HG02571 (cell line): Measurements from ENCODE around the gene ALOX15B.
"Not testable (repeated sequence)": the region's sequence is repeated elsewhere in the genome, so short reads cannot be mapped to it uniquely, and the experiment has no call there.

Experiments used
- ATAC-seq: cut with Tn5 transposase; IDR thresholded peaks from one replicate; pipeline ENCODE4 v1.9.1; 2021; ENCODE audit warnings: mild to moderate bottlenecking, moderate library complexity; ENCODE audit not compliant: unreplicated experiment

ALOX15B gene

GRCh38 chr17:8060274-8060673 is 21.4 kb downstream of the ALOX15B start:
- ATAC-seq, result no peak

GRCh38 chr17:8061851-8062250 is 23.0 kb downstream of the ALOX15B start:
- not testable (repeated sequence) for ATAC-seq

GRCh38 chr17:8062435-8062806 is 23.6 kb downstream of the ALOX15B start:
- no peak for ATAC-seq

- ATAC-seq, result no peak
These were observed 24.1 kb downstream of the ALOX15B start for GRCh38 chr17:8062807-8063483.

GRCh38 chr17:8063761-8064534 is 25.1 kb downstream of the ALOX15B start:
- ATAC-seq, result no peak

DNA sequence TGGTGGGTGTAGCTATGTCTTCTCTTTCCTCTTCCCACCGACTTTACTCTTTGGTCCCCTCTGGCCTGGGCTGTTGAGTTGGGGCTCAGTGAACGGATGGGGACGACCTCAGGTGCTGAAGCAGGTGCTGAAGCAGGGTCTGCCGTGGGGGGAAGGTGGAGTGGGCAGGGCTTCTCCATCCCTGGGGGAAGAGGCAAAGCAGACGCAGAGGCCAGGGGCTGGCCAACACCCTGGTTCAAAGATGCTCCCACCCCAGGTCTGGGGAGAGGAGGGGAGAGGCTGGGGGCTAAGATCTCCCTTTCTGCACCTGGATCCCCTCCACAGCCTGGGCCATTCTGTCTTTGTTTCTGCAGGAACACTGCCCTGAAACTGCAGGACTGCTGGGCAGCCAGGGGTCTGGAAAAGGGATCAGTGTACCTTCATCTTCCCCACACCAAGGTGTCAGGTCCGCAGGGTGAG is 25.7 kb downstream of the ALOX15B start:
- ATAC-seq, result no peak

GRCh38 chr17:8066841-8067775 is 28.2 kb downstream of the ALOX15B start:
- ATAC-seq, result no peak

- no peak for ATAC-seq
These were observed 28.9 kb downstream of the ALOX15B start for GRCh38 chr17:8067806-8068205.

GRCh38 chr17:8068736-8069586 is 30.1 kb downstream of the ALOX15B start:
- ATAC-seq, result no peak

DNA sequence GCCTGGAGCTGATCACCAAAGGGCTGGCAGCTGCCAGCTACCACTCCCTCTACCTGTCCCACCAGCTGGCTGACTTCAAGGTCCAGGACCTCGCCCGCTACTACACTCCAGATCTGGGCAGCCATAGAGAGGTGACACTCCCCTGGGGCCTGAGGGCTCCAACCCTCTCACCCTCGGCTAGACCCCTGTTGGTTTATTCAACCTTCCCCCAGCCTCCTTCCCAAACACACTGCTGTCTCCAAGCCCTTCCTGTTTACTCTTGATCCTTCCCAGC is 30.7 kb downstream of the ALOX15B start:
- ATAC-seq, result no peak

GRCh38 chr17:8071496-8071895 is 32.6 kb downstream of the ALOX15B start:
- ATAC-seq, result no peak

DNA sequence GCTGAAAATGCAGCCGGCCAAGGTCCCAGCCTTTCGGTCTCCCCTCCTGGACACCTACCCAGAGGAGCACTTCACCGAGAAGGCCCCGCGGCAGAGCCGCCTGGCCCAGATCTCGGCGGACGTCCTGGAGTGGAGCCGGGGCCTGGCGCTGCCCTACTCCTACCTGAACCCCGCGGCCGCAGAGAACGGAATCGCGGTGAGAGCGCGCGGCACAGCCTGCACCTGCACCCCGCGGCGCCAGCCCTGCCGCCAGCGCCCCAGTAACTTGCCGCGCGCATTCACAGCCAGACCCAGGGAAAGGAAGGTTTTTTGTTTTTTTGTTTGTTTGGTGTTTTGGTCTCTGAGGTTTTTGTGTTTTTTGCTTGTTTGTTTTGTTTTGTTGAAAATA is 33.5 kb downstream of the ALOX15B start:
- no peak for ATAC-seq

GRCh38 chr17:8072729-8073461 is 34.0 kb downstream of the ALOX15B start:
- ATAC-seq, result no peak

GRCh38 chr17:8073627-8074484 is 35.0 kb downstream of the ALOX15B start:
- ATAC-seq, result no peak

- ATAC-seq, result no peak
These were observed 35.7 kb downstream of the ALOX15B start for GRCh38 chr17:8074554-8074953.

DNA sequence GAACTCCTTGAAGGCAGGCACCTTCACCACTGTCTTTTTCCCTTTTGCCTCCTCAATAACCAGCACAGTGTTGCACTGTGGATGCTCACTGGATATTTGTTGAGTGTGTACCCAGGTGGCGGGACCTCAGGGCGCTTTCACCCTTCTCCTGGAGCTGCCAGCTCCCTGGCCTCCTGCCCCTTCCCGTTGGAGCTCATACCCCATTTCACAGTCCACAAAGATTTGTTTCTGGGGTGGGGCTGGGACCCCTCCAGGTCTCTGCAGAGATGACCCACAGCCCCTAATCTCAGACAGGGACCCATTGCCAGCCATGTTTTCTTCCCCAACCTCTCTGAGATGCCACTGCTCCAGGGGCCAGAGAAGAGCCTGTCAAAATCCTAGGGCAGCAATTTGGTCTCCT is 36.2 kb downstream of the ALOX15B start:
- ATAC-seq, result no peak

DNA sequence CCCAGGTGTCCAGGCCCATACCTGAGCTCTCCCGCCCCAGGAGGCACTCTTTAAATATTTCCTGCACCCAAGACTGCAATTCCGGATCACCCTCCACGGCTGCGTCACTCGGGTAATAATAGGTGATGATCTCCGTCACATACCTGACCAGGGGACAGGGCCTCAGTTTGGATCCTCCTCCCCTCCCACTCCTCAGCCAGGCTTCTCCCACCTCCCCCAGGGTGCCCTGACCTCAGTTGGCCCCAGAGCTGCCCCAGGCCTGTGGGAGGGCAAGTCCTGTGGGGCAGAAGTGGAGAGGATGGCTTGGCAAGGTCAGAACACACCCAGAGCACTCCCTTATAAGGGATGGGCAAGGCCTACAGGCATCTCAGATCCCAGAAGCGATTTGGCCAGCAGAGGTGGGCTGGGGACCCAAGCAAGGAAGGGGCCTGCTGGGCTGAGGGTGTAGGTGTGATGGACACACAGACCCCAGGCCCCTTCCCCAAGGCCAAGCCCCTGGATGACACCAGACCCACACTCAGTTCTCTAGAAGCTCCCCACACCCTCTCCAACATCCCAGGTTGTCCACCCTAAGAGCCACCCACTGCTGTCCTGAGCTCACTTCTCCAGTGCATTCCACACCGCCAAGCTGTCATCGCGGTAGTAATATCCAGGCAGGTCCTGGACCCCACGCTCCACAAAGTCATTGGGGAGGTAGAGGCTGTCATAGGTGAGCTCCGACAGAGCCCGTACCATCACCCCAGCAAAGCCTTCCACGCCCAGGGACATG is 36.9 kb downstream of the ALOX15B start:
- no peak for ATAC-seq

- ATAC-seq, result no peak
These were observed 37.8 kb downstream of the ALOX15B start for GRCh38 chr17:8076502-8077266.
